Cardiac fibroblast (primary cell): Measurements from ENCODE around the gene TSTD2.
A peak's percentile ranks its signal among the peaks of the same experiment; 100 is the strongest.

Experiments
- DNase-seq, 2 donors: peaks; one replicate each; pipeline versions ENCODE4 v3.0.0 to v3.0.0-alpha.2; 2010; ENCODE audit warnings: low read depth in 2 of 2
- H3K4me3 ChIP-seq, 2 donors: replicated peaks in 1 of 2; 1 replicate in 1 of 2; 2 replicates in 1 of 2; pipeline ENCODE4 v1.5.1; 2011; ENCODE audit warnings: low read depth in 2 of 2, low read length in 2 of 2, mild to moderate bottlenecking in 2 of 2, moderate library complexity in 1 of 2
- TF ChIP-seq, protein P1 (sequence below): IDR thresholded peaks from one replicate; pipeline ENCODE4 v1.5.1; 2011; ENCODE audit warnings: low read depth, mild to moderate bottlenecking, low read length, inconsistent platforms

TSTD2 gene

DNA sequence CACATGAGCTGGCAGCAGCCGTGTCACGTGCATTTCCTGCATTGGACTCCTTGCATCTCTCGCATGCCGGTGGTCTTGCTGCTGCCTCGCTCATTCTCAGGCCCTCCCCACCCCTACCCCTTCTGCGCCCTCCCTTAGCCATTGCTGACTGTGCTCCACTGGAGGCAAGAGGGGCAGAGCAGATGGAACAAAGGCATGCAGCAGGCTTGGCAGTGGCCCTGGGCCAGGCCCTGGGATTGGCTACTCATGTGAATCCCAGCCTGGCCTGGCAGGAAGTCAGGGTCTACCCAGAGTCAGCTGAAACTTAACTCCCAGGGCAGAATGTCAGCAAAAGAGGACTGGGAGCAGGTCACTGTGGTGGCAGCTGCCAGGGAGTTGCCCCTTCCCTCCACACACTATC is 62.3 kb downstream of the TSTD2 start:
- TF ChIP-seq, protein P1, sequence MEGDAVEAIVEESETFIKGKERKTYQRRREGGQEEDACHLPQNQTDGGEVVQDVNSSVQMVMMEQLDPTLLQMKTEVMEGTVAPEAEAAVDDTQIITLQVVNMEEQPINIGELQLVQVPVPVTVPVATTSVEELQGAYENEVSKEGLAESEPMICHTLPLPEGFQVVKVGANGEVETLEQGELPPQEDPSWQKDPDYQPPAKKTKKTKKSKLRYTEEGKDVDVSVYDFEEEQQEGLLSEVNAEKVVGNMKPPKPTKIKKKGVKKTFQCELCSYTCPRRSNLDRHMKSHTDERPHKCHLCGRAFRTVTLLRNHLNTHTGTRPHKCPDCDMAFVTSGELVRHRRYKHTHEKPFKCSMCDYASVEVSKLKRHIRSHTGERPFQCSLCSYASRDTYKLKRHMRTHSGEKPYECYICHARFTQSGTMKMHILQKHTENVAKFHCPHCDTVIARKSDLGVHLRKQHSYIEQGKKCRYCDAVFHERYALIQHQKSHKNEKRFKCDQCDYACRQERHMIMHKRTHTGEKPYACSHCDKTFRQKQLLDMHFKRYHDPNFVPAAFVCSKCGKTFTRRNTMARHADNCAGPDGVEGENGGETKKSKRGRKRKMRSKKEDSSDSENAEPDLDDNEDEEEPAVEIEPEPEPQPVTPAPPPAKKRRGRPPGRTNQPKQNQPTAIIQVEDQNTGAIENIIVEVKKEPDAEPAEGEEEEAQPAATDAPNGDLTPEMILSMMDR, result no peak
- peak in 1 of 2 donors; percentile 22 for DNase-seq
- no peak overlapping the region for H3K4me3 ChIP-seq

DNA sequence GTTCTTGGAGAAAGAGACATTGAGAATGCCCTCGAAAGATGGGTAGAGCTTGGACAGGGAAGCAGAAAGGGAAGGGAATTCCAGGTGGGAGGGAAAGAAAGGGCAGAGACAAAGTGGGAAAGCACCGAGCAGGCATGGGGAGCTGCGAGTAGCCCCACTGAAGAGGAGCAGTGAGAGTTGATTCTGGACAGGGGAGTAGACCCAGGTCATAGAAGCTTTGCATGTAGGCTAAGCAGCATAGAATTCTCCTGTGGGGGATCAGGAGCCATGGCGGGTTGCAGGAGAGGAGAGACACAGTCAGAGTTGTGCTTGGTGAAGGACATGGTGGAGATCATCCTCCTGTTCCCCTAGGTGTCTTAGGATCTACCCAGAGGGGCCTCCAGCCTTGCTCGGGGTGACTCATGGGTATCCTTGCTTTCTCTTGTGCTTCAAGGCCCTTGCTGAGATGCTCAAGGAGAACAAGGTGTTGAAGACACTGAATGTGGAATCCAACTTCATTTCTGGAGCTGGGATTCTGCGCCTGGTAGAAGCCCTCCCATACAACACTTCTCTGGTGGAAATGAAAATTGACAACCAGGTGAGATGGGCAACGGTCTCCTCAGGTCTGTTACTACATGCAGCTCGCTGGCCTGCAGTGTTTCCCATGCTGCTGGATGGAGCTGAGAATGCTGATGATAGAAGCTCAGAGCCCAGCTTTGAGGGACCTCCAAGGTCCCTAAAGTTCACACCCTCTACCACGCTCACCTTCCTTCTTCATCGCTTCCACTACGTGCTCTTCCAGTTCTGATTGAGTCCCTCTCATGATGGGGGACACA is 64.5 kb downstream of the TSTD2 start:
- DNase-seq, result no peak
- TF ChIP-seq, protein P1, result no peak
- no peak overlapping the region for H3K4me3 ChIP-seq

DNA sequence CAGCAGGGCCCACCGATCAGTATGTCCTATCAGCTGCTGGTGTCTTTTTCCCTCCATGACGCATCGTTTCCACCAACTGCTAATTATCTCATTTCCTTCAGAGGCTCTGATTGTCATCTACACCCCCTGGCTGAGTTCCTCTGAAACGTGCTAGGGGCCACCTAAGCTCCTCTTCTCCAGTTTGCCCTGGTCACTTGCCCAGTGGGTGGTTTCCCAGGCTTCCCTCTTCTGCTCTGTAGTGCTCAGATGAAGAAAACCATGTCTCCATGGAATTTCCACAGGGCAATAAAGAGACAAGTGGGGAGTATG is 65.3 kb downstream of the TSTD2 start:
- no peak for DNase-seq
- no peak overlapping the region for H3K4me3 ChIP-seq
- TF ChIP-seq, protein P1, result no peak

DNA sequence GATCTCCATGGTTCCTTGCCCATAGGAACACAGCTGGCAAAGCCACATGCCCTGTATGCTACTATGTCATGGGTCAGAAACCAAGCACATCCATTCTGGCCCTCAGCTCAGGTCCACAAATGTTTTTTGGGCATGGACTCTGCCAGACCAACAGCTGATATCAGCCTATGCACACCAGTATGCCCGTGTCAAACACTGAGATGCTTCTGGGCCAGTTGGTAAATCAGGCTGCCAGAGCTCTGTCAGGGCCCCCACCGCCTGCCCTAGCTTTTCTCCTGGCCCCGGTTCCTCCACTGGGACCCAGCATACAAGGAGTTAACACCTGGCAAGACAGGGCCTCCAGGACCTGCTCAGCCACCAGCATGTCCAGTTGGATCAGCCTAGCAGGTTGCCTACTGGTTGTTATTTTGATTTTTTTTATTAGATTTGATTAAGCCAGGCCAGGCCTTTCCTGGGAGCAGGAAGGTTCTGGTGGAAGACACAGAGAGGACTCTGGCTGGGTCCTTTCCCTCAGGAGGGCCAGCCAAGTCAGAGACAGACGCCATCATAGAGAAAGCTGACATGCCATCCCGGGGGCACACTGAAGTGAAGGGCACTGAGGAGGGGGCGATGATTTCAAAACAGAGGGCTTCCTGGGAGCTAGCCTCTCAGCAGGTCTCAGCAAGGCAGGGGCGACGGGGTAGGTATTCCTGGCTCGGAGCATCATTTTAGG is 65.8 kb downstream of the TSTD2 start:
- TF ChIP-seq, protein P1, result no peak
- no peak overlapping the region for H3K4me3 ChIP-seq
- DNase-seq, result no peak

DNA sequence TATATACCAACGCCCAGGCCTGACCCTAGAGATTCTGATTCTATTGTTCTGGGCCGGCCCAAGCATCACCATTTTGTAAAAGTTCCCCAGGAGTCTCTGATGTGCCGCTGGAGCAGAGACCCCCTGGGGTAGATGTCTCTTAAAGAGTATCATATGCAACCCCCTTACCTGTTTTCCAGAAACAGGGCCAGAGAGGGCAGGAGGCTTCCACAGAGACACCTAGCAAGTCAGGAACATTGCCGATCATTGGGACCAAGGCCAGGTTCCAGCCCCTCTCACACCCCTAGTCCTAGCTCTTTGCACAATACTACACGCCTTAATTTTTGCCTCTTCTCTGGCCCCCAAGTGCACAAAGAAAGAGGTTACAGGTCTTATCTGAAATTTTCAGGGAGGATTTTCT is 67.9 kb downstream of the TSTD2 start:
- TF ChIP-seq, protein P1, result no peak
- DNase-seq, result no peak
- H3K4me3 ChIP-seq, result no peak overlapping the region

DNA sequence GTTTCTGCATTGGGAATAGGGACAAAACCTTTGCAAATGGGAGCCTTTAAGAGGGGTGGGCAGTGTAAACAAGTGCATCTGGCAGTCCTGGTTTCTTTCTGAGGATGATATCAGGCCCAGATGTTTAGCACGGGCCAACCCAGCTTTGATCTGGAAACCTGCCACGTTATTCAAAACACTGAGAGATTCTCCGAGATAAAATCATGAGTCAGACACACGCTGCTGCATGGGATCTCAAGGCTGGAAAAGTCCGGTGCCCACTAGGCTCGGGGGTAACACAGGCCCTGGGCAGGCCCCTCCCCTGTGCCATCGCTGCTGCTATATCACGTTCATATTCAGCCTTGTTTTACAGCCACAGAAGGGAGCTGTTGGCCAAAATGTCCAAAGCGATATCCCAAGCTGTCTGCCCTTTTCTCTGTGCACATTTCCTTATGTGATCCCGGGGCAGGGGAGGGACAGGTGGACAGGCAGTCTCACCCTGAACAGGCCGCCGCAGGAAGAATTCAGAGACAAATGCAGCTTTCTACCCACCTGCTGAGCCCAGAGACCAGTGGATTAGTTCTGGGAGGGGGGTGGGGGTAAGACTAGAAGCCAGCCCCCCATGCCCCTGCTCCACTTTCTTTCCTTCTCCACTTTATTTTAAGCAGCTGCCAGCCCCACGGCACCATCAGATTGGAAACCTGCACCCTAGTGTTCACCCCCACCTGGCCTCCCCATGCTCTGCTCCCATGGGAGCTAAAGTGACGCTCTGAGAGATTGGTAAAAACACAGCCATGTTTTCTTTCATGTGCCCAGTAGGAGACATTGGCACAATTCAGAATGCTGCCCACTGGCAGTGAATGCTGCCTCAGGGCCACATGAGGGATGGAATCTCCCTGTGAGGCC is 68.6 kb downstream of the TSTD2 start:
- TF ChIP-seq, protein P1, result no peak
- peak; percentile 28 to 46 for DNase-seq
- H3K4me3 ChIP-seq, result no peak overlapping the region
